ENCODE results near the gene C14orf93.
"Not testable (repeated sequence)": the region's sequence is repeated elsewhere in the genome, so short reads cannot be mapped to it uniquely, and the experiment has no call there.

Gene C14orf93

DNA sequence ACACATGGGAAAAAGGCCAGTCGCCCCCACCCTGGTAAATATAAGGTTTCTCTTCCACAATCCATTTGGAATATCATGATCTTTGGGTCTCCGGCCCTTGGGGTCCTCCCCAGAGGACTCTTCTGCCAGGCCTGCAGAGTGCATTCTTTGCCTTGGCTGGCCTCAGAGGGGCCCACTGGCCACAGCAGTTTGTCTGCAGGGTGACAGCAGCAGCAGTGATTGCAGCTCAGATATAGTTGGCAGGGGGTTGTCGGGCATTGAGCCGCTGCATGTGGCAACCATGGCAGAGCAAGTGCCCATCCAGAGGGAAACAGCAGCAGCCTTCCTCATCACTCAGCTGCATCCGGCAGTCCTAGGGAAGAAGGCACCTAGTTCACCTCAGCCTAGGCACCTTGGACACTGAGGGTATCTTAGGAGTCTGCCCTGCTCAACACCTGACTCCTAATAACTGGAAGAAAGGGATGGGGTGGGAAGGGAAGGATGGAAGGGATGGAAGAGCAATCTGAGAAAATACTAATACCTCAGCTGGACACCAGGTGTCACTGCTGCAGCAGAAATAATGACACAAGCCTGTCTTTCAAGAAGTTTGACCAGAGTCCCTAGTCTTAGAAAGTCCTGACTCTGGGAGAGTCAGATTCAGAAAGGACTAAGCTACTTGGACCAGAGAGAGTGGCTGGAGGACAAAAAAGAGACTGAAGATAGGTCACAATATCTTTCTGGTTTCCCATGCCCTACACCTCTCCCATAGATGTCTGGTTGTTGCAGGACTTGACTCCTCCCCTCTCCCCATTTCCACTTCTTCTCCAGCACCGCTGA, 36.5 kb downstream of the C14orf93 start:
- no peak for DNase-seq (ENCODE audit: low read depth)

DNA sequence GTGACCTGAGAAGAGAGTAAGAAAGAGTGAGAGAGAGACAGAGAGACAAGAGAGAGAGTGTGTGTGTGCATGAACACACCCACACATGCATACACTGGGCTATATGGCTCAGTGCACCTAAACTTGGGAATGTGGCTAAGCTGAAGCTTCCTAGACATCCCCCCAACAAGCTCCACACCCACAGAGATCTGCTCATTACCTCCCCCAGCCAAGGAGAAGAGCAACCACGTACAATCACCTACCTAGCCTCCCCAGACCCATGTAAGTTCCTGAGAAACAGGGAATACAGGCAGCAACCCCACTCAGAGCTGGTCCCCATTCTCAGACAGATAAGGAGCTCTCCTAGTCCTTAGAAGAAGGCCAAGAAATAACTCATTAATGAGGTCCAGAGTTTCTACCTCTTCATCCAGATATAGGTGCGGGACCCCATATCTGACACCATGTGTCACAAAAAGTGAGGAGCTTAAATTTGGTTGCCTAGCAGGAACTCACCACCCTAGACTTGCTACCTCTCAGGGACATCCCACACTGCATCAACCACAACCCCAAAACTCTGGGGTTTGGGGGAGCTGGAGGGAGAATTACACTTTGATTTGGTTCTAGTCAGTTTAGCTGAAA, 37.5 kb downstream of the C14orf93 start:
- DNase-seq (ENCODE audit: low read depth): no peak

DNA sequence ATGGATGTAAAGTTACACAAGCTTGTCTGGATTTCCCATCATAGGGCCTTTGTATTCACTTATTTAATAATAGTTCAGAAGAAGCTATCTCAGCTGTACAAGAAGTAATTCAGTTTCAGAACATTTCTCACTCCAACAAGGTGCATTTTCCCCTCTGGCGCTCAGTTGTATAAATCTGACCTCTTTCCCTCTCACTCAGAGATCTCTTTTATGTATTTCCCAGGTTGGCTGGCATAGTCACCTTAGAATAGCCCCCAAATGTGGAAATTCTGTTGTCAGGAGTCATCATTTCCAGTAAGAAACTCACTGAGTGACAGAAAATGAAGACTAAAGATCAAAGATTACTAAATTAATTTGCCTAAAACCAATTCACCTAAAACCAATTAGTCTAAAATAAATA, 38.8 kb downstream of the C14orf93 start:
- DNase-seq (ENCODE audit: low read depth): no peak

DNA sequence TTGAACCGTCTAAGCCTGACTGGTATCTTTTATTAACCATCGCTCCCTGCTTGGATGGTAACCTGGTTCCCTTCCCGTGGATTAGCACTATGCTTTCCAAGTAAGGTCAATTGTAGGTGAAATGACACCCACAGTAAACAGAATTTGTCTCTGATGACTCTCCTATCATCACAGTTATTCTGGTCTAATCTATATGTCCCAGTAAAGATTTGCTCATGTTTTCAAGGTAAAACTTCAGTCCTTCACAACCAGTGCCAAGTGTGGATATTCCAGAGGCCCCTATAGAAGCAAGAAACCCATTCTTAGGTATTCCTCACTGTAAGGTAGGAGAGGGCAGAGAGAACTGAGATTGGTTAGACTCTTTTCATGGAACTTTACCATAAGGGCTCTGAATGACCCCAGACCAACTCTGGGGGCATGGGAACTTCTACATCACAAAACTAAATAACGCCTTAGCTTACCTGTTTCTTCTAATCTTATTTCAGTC, 43.1 kb downstream of the C14orf93 start:
- DNase-seq (ENCODE audit: low read depth): no peak

DNA sequence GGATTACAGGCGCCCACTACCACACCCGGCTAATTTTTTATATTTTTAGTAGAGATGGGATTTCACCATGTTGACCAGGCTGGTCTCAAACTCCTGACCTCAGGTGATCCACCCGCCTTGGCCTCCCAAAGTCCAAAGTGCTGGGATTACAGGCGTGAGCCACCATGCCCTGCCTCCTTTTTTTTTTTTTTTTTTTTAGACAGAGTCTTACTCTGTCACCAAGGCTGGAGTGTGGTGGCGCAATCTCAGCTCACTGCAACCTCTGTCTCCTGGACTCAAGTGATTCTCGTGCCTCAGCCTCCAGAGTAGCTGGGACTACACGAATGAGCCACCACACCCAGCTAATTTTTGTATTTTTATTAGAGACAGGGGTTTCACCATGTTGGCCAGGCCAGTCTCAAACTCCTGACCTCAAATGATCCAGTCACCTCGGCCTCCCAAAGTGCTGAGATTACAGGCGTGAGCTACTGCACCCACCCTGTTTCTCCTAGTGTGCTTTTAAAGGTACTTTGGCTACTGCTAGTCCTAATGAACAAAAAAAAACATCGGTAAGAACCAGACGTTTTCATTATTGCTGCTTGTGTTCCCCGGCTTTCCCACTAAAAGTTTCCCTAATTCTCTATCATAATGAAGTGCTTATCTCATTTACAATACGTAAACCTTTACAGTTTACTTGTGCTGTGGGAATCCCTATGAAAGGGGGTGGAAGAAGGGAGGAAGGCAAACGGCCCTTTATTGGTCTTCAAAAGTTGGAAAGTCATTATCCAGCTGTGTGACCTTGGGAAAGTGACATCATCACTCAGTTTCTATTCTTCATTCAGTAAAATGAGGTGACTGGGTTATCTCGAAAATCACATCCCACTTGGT, 43.8 kb downstream of the C14orf93 start:
- not testable (repeated sequence) for DNase-seq (ENCODE audit: low read depth)

DNA sequence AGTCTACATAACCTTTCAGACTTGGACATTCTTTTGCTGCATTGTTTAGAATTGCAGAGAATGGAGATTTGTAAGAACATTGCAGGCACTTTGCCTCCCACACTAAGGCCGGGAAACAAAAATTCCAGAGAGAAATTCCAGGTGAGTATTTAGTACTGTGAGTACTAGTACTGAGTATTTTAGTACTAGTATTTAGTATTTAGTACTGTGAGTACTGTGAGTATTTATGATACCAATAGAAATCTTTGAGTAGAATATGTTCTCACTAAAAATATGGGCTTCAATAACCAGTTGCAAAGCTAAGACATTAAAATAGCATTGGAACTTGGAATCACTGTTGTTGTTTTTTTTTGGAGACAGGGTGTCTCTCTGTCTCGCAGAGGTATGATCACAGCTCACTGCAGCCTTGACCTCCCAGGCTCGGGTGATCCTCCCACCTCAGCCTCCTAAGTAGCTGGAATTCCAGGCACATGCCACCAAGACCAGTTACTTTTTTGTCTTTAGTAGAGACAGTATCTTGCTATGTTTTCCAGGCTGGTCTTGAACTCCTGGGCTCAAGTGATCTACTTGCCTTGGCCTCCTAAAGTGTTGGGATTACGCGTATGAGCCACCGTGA, 47.8 kb downstream of the C14orf93 start:
- no peak for DNase-seq (ENCODE audit: low read depth)

DNA sequence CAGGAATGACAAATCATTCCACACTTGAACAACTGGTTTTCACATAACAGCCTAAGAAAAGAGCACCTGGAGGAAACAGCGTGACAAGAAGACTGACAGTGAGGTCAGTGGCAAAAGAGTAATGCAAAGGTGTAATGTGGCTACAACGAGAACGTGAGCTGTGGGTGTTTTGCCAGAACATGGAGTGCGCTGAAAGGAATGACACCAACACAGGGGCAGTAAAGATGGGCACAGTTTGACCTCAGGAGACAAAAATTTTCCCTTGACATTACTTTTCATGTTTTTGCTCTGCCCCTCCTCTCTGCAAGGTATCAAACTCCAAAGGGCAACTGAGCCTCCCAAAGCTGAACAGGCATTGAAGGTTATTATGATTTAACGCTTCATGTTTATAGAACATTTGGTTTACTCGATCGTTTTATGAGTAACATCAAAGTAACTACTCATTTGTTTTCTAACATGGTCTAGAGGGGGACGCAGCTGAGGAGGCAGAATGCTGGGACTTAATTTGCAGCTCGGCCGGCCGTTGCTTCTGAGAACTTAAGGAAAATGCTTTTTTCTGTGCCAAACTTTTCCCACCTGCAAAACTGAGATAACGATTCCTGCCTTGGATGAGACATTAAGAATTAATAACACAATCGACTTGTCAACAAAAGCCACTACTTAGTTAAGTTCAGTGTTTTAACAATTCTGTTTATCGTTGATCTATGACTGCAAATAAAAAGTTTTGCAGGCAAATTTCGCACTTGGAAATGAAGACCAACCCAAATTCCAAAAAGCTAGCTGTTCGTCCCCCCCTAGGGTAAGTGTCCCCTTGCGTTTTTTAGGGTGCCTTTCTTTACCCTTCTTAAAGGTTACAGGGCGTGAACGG, 54.0 kb downstream of the C14orf93 start:
- no peak for DNase-seq (ENCODE audit: low read depth)

DNA sequence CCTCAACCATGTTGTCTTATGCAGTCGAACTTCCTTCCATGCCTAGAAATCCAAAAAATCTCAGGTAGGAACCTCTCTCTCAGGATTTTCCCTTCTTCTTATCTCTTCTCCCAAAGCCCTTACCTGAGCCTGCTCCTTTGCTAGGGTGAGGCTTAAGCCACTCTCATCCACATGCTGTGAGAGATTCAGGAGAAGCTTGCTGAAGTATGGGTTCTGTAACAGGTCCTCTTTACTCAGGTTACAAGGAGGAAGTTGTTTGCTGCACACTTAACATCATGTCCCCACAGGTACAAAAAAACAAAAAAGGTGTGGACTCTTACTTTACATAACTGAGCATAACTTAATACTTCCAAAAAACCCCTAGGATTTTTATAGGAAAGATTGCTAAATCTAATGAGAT, 57.5 kb downstream of the C14orf93 start:
- no peak for DNase-seq (ENCODE audit: low read depth)

DNA sequence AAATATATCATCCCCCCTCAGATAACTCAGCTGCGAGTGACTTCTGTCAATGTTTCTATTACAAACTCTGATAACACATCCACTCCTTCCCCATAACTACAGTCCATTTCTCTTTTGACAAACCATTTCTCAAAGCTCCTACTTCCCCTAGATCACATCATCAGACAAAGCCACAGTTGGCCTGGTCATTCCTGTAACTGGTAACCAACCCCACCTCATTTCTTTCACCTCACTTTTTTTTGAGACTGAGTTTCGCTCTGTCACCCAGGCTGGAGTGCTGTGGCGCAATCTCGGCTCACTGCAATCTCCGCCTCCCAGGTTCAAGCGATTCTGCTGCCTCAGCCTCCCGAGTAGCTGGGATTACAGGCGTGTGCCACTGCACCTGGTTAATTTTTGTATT, 58.1 kb downstream of the C14orf93 start:
- not testable (repeated sequence) for DNase-seq (ENCODE audit: low read depth)

DNA sequence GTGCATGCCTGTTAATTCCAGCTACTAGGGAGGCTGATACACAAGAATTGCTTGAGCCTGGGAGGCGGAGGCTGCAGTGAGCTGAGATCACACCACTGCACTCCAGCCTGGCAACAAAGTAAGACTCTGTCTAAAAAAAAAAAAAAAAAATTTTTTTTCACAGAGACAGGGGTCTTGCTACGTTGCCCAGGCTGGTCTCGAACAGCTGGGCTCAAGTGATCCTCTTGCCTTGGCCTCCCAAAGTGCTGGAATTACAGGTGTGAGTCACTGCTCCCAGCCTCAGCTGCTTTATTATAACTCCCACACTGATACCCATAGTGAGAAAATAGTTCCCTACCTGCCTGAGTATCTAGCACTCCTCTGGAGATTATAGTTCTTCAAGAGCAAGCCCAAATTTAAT, 64.3 kb downstream of the C14orf93 start:
- no peak for DNase-seq (ENCODE audit: low read depth)

DNA sequence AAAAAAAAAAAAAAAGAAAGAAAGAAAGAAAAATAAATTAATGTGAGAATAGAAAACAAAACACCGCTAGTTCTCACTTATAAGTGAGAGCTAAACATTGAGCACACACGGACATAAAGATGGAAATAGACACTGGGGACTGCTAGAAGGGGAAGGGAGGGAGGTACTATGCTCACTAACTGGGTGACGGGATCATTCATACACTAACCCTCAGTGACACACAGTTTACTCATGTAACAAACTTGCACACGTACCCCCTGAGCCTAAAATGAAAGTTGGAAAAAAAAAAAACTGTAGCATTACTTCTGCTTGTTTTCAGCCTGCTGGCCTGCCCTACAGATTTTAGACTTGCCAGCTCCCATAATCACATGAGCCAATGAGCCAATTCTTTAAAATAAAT, 70.3 kb downstream of the C14orf93 start:
- DNase-seq (ENCODE audit: low read depth): no peak
